Neural progenitor cell (in vitro differentiated cells): ENCODE measurements around the gene SOBP.

Experiments used
- EZH2phosphoT487 ChIP-seq: fragments of 200-600 bp; sonication (generic); IDR thresholded peaks from 2 replicates; pipeline ENCODE4 v1.6.1; 2017; ENCODE audit warnings: antibody characterized with exemption
- TF ChIP-seq, protein P1 (sequence below): fragments of 200-600 bp; sonication (generic); IDR thresholded peaks from 2 replicates; pipeline ENCODE4 v1.5.1; 2017; ENCODE audit warnings: antibody characterized with exemption, mild to moderate bottlenecking

- TF ChIP-seq, protein P1, sequence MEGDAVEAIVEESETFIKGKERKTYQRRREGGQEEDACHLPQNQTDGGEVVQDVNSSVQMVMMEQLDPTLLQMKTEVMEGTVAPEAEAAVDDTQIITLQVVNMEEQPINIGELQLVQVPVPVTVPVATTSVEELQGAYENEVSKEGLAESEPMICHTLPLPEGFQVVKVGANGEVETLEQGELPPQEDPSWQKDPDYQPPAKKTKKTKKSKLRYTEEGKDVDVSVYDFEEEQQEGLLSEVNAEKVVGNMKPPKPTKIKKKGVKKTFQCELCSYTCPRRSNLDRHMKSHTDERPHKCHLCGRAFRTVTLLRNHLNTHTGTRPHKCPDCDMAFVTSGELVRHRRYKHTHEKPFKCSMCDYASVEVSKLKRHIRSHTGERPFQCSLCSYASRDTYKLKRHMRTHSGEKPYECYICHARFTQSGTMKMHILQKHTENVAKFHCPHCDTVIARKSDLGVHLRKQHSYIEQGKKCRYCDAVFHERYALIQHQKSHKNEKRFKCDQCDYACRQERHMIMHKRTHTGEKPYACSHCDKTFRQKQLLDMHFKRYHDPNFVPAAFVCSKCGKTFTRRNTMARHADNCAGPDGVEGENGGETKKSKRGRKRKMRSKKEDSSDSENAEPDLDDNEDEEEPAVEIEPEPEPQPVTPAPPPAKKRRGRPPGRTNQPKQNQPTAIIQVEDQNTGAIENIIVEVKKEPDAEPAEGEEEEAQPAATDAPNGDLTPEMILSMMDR, result no peak
- no peak for TF ChIP-seq EZH2phosphoT487
Measured at GRCh38 chr6:107627969-107628368, 138.1 kb downstream of the SOBP start.
